ENCODE measurements around the gene WDR54.
"Not testable (repeated sequence)": the region's sequence is repeated elsewhere in the genome, so short reads cannot be mapped to it uniquely, and the experiment has no call there.

Gene WDR54

DNA sequence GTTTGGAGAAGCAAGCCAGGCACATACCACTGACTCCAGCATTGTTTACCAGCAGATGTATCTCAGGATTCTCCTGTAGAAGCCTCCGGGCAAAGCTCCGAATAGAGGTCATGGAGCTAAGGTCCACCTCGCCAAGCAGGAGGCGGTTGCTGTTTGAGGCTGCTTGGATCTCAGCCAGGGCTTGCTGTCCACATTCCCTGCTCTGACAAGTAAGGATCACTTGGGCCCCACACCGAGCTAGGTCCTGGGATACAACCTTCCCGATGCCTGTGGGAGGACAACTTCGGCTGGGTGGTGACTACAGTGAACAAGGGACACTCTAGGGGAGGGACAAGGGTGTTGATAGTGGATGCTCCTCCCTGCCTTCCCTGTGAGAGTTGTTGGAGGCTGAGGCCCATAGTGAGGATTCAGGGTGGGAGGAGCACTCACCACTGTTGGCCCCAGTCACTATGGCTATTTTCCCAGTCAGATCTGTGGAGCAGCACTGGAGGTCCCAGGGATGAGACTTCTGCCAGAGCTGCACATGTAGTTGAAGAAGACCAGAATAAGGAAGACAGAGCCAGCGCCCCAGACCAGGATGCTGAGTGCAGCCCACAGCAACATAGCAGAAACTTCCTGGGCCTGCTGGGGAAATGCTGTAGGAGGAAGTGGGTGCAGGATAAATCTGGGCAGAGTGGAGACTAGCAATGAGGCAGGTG lies 8.4 kb upstream of the WDR54 start:
- no peak for DNase-seq

GRCh38 chr2:74414441-74414840 lies 7.1 kb upstream of the WDR54 start:
- no peak for DNase-seq

GRCh38 chr2:74414881-74415761 lies 6.4 kb upstream of the WDR54 start:
- no peak for DNase-seq

DNA sequence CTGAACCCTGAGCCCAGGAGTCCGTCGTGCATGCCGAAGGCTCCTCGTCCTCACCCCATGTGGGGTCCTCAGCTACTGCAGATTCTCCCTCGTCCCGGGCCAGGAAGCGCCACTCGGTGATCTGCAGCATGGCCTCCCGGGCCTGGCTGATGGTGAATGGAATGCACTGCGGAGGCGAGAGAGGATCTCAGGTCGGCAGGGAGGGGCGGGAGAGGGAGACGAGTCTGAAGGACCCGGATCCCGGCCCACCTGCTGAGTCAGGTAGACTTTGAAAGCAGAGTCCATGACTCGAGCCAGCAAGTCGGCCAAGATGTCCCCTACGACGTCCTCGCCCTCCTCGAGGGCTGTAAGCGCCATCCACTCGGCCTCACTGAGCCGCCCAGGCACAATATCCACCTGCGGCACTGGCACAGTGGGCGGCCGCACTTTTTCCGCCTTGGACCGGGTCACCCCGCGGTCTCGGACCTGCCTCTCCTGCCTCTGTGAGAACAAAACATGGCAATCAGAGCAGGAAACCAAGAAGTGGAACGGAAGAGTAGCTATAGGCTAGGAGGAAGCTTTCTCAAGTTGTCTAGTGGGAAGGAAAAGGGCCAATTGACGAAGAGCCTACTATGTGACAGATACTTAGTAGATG lies 5.7 kb upstream of the WDR54 start:
- DNase-seq = no peak

DNA sequence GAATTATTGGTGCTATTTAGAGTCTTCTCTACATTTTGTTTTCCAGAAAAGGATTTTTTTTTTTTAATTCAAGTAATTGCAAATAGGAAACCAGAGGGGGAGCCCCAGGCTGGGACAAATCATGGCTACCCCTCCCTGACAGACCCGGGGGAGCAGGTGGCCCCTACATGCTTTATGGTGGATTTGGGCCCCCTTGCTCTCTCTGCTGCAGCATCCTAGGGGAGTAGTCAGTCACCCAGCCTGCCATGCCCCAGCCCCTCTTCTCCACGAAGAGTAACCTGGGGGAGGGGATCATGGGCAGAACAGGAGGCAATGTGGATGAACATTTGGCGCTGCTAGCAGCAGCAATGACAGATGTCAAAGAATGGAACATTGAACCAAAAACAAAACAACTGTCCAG lies 4.8 kb upstream of the WDR54 start:
- peak; percentile 63 for DNase-seq

- DNase-seq = no peak
These were observed 4.3 kb upstream of the WDR54 start for GRCh38 chr2:74417197-74417596.

DNA sequence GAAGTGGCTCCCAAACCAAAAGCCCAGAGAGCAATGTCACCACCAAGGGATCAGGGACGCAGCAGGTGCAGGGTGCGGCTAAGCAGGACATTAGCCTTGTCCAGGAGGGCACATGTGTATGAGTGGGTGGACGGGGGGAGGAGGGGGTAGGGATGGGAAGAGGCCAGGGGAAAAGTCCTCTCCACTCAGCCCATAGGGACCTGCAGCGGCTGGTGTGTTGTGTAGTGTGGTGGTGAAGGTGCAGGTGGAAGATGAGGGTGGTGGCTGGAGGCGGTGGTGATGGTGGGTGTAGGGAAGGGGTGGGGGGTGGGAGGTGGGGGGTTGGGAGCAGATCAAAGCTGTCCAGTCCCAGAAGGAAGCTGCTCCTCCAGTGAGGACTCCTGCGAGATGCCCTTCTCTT lies 3.8 kb upstream of the WDR54 start:
- no peak for DNase-seq

DNA sequence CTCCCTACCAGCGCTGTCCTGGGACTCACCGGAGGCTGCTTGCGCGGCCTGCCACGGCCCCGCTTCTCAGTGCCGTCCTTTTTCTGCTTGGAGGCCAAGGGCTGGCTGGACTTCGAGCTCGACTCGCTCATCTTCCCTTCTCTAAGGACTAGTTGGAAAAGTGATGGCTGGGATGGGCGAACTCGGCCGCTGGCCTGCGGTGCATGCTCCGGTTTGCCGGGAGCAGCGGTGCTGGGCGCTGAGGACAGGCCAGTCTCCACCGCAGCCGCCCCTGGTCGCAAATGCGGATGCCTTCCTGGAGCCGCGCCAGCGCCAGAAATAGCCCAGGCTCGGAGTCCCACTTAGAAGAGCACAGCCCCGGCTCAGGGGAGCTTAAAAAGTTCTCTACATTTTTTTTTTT lies 3.2 kb upstream of the WDR54 start:
- DNase-seq = no peak

- no peak for DNase-seq
These were observed 2.2 kb upstream of the WDR54 start for GRCh38 chr2:74419345-74419744.

GRCh38 chr2:74420006-74420405 lies 1.5 kb upstream of the WDR54 start:
- DNase-seq = no peak

- DNase-seq = not testable (repeated sequence)
These were observed 957 bp upstream of the WDR54 start for GRCh38 chr2:74420443-74421103.

GRCh38 chr2:74423231-74424095 lies 1.9 kb downstream of the WDR54 start:
- no peak for DNase-seq

- no peak for DNase-seq
These were observed 2.8 kb downstream of the WDR54 start for GRCh38 chr2:74424139-74424992.

DNA sequence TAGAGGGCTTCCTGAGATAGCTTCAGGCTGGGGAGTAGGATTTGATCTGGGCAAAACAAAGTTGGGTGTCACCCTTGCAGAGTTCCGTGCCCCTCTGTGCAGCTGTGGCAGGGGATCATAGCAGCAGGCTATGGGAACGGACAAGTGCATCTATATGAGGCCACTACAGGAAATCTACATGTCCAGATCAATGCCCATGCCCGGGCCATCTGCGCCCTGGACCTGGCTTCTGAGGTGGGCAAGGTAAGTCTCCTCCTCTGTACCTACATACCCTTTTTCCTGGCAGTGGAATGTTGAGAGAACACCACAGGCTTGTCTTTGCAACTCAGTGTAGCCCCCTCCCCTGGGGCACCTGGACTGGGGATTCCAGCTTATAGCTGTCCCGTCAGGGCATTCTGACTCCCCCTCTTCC lies 3.5 kb downstream of the WDR54 start:
- DNase-seq = no peak

DNA sequence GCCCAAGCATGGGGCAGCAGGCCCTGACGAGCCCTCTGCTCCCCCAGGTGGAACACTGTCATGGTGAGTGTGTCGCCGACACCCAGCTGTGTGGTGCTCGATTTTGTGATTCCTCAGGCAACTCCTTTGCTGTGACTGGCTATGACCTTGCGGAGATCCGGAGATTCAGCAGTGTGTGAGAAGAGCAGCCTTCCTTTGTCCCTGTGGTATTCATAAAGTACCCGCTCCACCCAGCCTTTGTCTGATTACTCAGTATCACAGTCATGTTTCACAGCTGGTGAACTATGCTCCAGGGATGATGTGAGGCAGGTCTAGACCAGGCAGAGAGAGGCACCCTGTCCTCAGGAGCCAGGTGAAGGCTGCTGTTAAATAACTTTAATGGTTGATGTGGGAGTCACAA lies 4.0 kb downstream of the WDR54 start:
- DNase-seq = no peak

- no peak for DNase-seq
These were observed 4.7 kb downstream of the WDR54 start for GRCh38 chr2:74426181-74426758.

DNA sequence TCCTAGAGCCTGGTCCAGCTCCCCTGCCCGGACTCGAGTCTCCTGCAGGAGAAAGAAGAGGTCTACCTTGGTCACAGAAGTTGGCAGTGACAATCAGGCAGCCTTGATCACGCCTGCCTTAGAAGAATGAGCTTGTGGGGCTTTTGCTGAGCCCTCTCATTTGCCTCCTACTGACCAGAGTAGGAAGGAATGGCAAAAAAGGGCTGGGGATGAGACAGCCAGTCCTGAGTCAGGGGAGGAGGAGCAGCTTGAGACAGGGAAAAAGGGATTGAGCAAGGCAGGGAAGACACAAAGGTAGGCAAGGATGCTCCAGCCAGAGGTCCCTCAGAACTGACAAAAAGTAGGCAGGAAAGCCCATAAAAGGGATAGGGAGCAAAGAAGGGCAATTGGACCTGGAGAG lies 6.0 kb downstream of the WDR54 start:
- DNase-seq = no peak

GRCh38 chr2:74428675-74429074 lies 7.1 kb downstream of the WDR54 start:
- no peak for DNase-seq

GRCh38 chr2:74429487-74430451 lies 8.2 kb downstream of the WDR54 start:
- no peak for DNase-seq

DNA sequence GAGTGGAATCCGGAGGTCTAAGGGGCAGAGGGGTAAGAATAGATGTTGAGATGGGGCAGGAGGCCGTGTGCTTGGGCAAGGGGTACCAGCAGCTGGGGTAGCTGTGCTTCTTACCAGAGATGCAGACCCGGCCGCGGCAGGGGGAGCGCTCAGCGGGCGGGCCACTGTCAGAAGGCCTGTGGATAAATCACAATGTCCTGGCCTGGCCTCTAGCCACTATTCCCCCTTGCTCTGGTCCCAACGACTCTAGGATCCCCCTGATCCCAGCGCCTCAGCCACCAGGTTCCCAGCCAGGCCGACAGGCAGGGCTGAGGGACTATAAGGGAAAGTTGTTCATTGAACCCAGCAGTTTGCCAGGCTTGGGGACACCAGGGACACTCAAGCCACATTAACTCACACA lies 9.0 kb downstream of the WDR54 start:
- no peak for DNase-seq
